RWPE1 (cell line): ENCODE measurements around the gene TSPAN18.
A peak's percentile ranks its signal among the peaks of the same experiment; 100 is the strongest.

Source experiments
- CTCF ChIA-PET: fragments of 350-600 bp; sonication (Branson Sonifier 250); formaldehyde crosslinking; extraction: SDS; loops from one replicate; lab custom pipeline; 2021; lab: Yijun Ruan, JAX
- POLR2A ChIA-PET: fragments of 400-600 bp; formaldehyde crosslinking; extraction: SDS; loops from one replicate; lab custom pipeline; 2020; ENCODE audit warnings: antibody characterized with exemption; ENCODE audit not compliant: low non-redundant PET; lab: Yijun Ruan, JAX
- DNase-seq: peaks from one replicate; pipeline ENCODE4 v3.0.0; 2012; ENCODE audit warnings: low spot score
- H3K27ac ChIP-seq: fragments of 450-650 bp; 2 replicates; pipeline ENCODE4 v1.5.1; 2017
- CTCF ChIP-seq: fragments of 450-650 bp; conservative IDR thresholded peaks from 2 replicates; pipeline ENCODE4 v1.5.1; 2017; ENCODE audit warnings: low read depth, mild to moderate bottlenecking

TSPAN18 gene

GRCh38 chr11:44942029-44942955 lies 215.5 kb downstream of the TSPAN18 start:
- ChIA-PET POLR2A (no interaction called here), CTCF (interaction anchor here (0.9 to 1.8 kb wide), 3 partner anchors 15 to 168 kb away, joined by 3 to 13 read pairs (median 5); no protein-coding TSS in a partner anchor)
- DNase-seq: no peak
- peak overlapping the region; percentile 70 for H3K27ac ChIP-seq
- TF ChIP-seq CTCF: no peak

GRCh38 chr11:44943118-44943517 lies 216.4 kb downstream of the TSPAN18 start:
- peak overlapping the region; percentile 70 for H3K27ac ChIP-seq
- no peak for DNase-seq
- ChIA-PET POLR2A (no interaction called here), CTCF (no interaction called here)
- TF ChIP-seq CTCF: no peak

- TF ChIP-seq CTCF: no peak
- ChIA-PET CTCF (no interaction called here), POLR2A (no interaction called here)
- no peak for DNase-seq
- peak overlapping the region; percentile 70 for H3K27ac ChIP-seq
Observed at GRCh38 chr11:44943696-44944095, 216.9 kb downstream of the TSPAN18 start.

- CTCF ChIA-PET: interaction anchor here (0.6 to 1.4 kb wide), 4 partner anchors 8 to 161 kb away, joined by 3 to 5 read pairs (median 4); no protein-coding TSS in a partner anchor
- H3K27ac ChIP-seq: peak overlapping the region; percentile 93
- DNase-seq: no peak
- TF ChIP-seq CTCF: no peak
- POLR2A ChIA-PET: no interaction called here
Observed at GRCh38 chr11:44944181-44944852, 217.6 kb downstream of the TSPAN18 start.

- CTCF ChIA-PET: interaction anchor here (0.6 to 1.4 kb wide), 5 partner anchors 8 to 826 kb away, joined by 3 to 5 read pairs (median 4); no protein-coding TSS in a partner anchor
- TF ChIP-seq CTCF: no peak
- POLR2A ChIA-PET: interaction anchor here (0.6 kb wide), 1 partner anchor 50 kb away, joined by 5 read pairs; no protein-coding TSS in a partner anchor
- peak overlapping the region; percentile 93 for H3K27ac ChIP-seq
- no peak for DNase-seq
Observed at GRCh38 chr11:44944853-44945235, 218.1 kb downstream of the TSPAN18 start.

GRCh38 chr11:44945666-44946065 lies 218.9 kb downstream of the TSPAN18 start:
- ChIA-PET CTCF (interaction anchor here (0.6 to 1.4 kb wide), 5 partner anchors 9 to 1056 kb away, joined by 3 to 5 read pairs (median 4); no protein-coding TSS in a partner anchor), POLR2A (no interaction called here)
- no peak for DNase-seq
- TF ChIP-seq CTCF: no peak
- peak overlapping the region; percentile 93 for H3K27ac ChIP-seq
